ENCODE data around the gene GNG7. TPM values are rescaled to one million over a fixed set of nuclear protein-coding genes. Genes with fewer than 3 reads are reported as not detected.

GNG7 gene
- total RNA-seq, 1 experiment from 2014 or later = 7.7 TPM

DNA sequence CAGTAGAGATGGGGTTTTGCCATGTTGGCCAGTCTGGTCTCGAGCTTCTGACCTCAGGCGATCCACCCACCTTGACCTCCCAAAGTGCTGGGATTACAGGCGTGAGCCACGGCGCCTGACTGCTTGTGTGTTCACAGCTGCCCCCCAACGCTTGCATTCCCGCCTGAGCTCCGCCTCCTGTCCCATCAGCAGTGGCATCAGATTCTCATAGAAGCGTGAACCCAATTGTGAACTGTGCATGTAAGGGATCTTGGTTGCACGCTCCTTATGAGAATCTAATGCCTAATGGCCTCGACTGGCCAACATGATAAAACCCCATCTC, 150.7 kb downstream of the GNG7 start:
- no peak overlapping the region for H3K27ac ChIP-seq (ENCODE audit: insufficient read length, low read depth, low read length)
- H3K9ac ChIP-seq (ENCODE audit: extremely low read depth, insufficient read length, low read length) = no peak overlapping the region
- DNase-seq = no peak
- H2BK12ac ChIP-seq (ENCODE audit: insufficient read length, low read depth, low read length) = no peak overlapping the region
- no peak overlapping the region for H3K18ac ChIP-seq (ENCODE audit: insufficient read length, low read depth, low read length)
- no CpG with 5 or more reads among the region's 11 CpGs for WGBS (ENCODE audit: extremely low coverage, insufficient read length, low lambda C conversion rate)
- no peaks in the 10 kb centered on the region for H3K27me3 ChIP-seq (ENCODE audit: insufficient read depth, low read length)
- H3K4me2 ChIP-seq (ENCODE audit: insufficient read depth, insufficient read length, low read length) = no peak overlapping the region
- H4K91ac ChIP-seq (ENCODE audit: insufficient read length, low read depth, low read length) = no peak overlapping the region
- H3K56ac ChIP-seq (ENCODE audit: insufficient read length, low read depth, low read length) = no peak overlapping the region
- H3K14ac ChIP-seq (ENCODE audit: insufficient read depth, low read length) = no peak overlapping the region
- Mint-ChIP-seq H3K9me3 (peaks cover 3 to 5% of the 10 kb centered on the region in 2 experiments; a peak in 2 of 5 replicates), H3K27me3 (ENCODE audit: low read depth) (peaks cover 2% of the 10 kb centered on the region; the same call in 1 of the 2 replicates), H3K36me3 (ENCODE audit: insufficient read depth in 1 of 3, low read depth in 3 of 3) (peaks cover 0 to 4% (median 0%) of the 10 kb centered on the region in 3 experiments; a peak in 2 of 7 replicates), H3K4me3 (no peak overlapping the region), H3K27ac (peak overlapping the region in 1 of 3 experiments; percentile 46; a peak in 2 of 7 replicates), H3K4me1 (peaks cover 5 to 10% of the 10 kb centered on the region in 2 experiments)
- TF ChIP-seq, protein P1, sequence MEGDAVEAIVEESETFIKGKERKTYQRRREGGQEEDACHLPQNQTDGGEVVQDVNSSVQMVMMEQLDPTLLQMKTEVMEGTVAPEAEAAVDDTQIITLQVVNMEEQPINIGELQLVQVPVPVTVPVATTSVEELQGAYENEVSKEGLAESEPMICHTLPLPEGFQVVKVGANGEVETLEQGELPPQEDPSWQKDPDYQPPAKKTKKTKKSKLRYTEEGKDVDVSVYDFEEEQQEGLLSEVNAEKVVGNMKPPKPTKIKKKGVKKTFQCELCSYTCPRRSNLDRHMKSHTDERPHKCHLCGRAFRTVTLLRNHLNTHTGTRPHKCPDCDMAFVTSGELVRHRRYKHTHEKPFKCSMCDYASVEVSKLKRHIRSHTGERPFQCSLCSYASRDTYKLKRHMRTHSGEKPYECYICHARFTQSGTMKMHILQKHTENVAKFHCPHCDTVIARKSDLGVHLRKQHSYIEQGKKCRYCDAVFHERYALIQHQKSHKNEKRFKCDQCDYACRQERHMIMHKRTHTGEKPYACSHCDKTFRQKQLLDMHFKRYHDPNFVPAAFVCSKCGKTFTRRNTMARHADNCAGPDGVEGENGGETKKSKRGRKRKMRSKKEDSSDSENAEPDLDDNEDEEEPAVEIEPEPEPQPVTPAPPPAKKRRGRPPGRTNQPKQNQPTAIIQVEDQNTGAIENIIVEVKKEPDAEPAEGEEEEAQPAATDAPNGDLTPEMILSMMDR (conservative IDR thresholded peaks at IDR 0.05) = no peak
- H4K5ac ChIP-seq (ENCODE audit: insufficient read length, low read depth, low read length) = no peak overlapping the region
- no peak overlapping the region for H2BK15ac ChIP-seq (ENCODE audit: low read depth, low read length)
- H2AFZ ChIP-seq (ENCODE audit: low read length) = no peak overlapping the region
- no peak overlapping the region for H2BK120ac ChIP-seq (ENCODE audit: low read depth, low read length, poor library complexity, severe bottlenecking)
- H2BK5ac ChIP-seq (ENCODE audit: insufficient read length, low read length) = no peak overlapping the region
- no peak overlapping the region for H3T11ph ChIP-seq (ENCODE audit: low read length)
- no peaks in the 10 kb centered on the region for H3K79me1 ChIP-seq (ENCODE audit: insufficient read depth, low read depth, low read length, poor library complexity, severe bottlenecking)
- H3K4me1 ChIP-seq (ENCODE audit: insufficient read depth, low read length) = no peaks in the 10 kb centered on the region
- H2AK5ac ChIP-seq (ENCODE audit: insufficient read length, low read length) = no peak overlapping the region
- no peaks in the 10 kb centered on the region for H3K23me2 ChIP-seq (ENCODE audit: insufficient read length, low read depth, low read length, poor library complexity, severe bottlenecking)
- no peak overlapping the region for H3K23ac ChIP-seq (ENCODE audit: insufficient read length, low read depth, low read length)
- no peak overlapping the region for H2BK20ac ChIP-seq (ENCODE audit: low read depth, low read length, poor library complexity, severe bottlenecking)
- no peaks in the 10 kb centered on the region for H3K9me3 ChIP-seq (ENCODE audit: control insufficient read depth, low read depth, low read length)
- no peak overlapping the region for H3K4ac ChIP-seq (ENCODE audit: low read depth, low read length)
- H4K20me1 ChIP-seq (ENCODE audit: control insufficient read depth, insufficient read depth, insufficient read length) = no peaks in the 10 kb centered on the region
- H3K79me2 ChIP-seq (ENCODE audit: insufficient read depth, low read length) = no peaks in the 10 kb centered on the region
- H4K8ac ChIP-seq (replicated peaks; ENCODE audit: insufficient read length, low read depth, low read length) = no peak overlapping the region
